ENCODE measurements around the gene FRYL.
"Not testable (repeated sequence)": the region's sequence is repeated elsewhere in the genome, so short reads cannot be mapped to it uniquely, and the experiment has no call there.

Gene FRYL

GRCh38 chr4:48742412-48742811 is 37.7 kb downstream of the FRYL start:
- no peak for DNase-seq

GRCh38 chr4:48739560-48740019 is 40.5 kb downstream of the FRYL start:
- no peak for DNase-seq

GRCh38 chr4:48738856-48739255 is 41.2 kb downstream of the FRYL start:
- no peak for DNase-seq

- DNase-seq = not testable (repeated sequence)
These were observed 51.1 kb downstream of the FRYL start for GRCh38 chr4:48728906-48729496.

GRCh38 chr4:48727666-48728459 is 52.2 kb downstream of the FRYL start:
- DNase-seq = no peak

- DNase-seq = no peak
These were observed 54.7 kb downstream of the FRYL start for GRCh38 chr4:48725414-48725813.

GRCh38 chr4:48722509-48723446 is 57.3 kb downstream of the FRYL start:
- no peak for DNase-seq

GRCh38 chr4:48720459-48720858 is 59.6 kb downstream of the FRYL start:
- no peak for DNase-seq

GRCh38 chr4:48718818-48719465 is 61.1 kb downstream of the FRYL start:
- DNase-seq = no peak

GRCh38 chr4:48716285-48716684 is 63.8 kb downstream of the FRYL start:
- not testable (repeated sequence) for DNase-seq

GRCh38 chr4:48710446-48711209 is 69.5 kb downstream of the FRYL start:
- DNase-seq = peak; percentile 15

- no peak for DNase-seq
These were observed 70.2 kb downstream of the FRYL start for GRCh38 chr4:48709901-48710300.

- no peak for DNase-seq
These were observed 71.5 kb downstream of the FRYL start for GRCh38 chr4:48708610-48709009.

- DNase-seq = no peak
These were observed 73.3 kb downstream of the FRYL start for GRCh38 chr4:48706736-48707135.

GRCh38 chr4:48705609-48706008 is 74.5 kb downstream of the FRYL start:
- no peak for DNase-seq

GRCh38 chr4:48704091-48704802 is 75.8 kb downstream of the FRYL start:
- DNase-seq = no peak

- no peak for DNase-seq
These were observed 80.6 kb downstream of the FRYL start for GRCh38 chr4:48699475-48699874.

GRCh38 chr4:48698029-48698971 is 81.8 kb downstream of the FRYL start:
- DNase-seq = peak; percentile 52

- not testable (repeated sequence) for DNase-seq
These were observed 82.6 kb downstream of the FRYL start for GRCh38 chr4:48697516-48697915.

- no peak for DNase-seq
These were observed 85.3 kb downstream of the FRYL start for GRCh38 chr4:48694824-48695223.
